ENCODE results near the gene JAKMIP3.

- peak; percentile 99 for TF ChIP-seq ESRRA (IDR thresholded peaks at IDR 0.05; ENCODE audit: borderline replicate concordance, low read depth)
- TF ChIP-seq POLR2A (conservative IDR thresholded peaks at IDR 0.05) = no peak
- TF ChIP-seq, protein P1, sequence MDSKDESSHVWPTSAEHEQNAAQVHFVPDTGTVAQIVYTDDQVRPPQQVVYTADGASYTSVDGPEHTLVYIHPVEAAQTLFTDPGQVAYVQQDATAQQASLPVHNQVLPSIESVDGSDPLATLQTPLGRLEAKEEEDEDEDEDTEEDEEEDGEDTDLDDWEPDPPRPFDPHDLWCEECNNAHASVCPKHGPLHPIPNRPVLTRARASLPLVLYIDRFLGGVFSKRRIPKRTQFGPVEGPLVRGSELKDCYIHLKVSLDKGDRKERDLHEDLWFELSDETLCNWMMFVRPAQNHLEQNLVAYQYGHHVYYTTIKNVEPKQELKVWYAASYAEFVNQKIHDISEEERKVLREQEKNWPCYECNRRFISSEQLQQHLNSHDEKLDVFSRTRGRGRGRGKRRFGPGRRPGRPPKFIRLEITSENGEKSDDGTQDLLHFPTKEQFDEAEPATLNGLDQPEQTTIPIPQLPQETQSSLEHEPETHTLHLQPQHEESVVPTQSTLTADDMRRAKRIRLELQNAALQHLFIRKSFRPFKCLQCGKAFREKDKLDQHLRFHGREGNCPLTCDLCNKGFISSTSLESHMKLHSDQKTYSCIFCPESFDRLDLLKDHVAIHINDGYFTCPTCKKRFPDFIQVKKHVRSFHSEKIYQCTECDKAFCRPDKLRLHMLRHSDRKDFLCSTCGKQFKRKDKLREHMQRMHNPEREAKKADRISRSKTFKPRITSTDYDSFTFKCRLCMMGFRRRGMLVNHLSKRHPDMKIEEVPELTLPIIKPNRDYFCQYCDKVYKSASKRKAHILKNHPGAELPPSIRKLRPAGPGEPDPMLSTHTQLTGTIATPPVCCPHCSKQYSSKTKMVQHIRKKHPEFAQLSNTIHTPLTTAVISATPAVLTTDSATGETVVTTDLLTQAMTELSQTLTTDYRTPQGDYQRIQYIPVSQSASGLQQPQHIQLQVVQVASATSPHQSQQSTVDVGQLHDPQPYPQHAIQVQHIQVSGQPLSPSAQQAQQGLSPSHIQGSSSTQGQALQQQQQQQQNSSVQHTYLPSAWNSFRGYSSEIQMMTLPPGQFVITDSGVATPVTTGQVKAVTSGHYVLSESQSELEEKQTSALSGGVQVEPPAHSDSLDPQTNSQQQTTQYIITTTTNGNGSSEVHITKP (IDR thresholded peaks at IDR 0.05; ENCODE audit: partially characterized antibody) = no peak
- no peak for TF ChIP-seq FOXM1 (IDR thresholded peaks at IDR 0.05; ENCODE audit: low read depth)
- no peak for TF ChIP-seq FOXM1 (CRISPR knock-in tag; IDR thresholded peaks at IDR 0.05; ENCODE audit: low read depth)
- no peak for TF ChIP-seq TAF1 (IDR thresholded peaks at IDR 0.05; ENCODE audit: control insufficient read depth, extremely low read depth, insufficient read depth, low read length, severe bottlenecking)
- no peak for TF ChIP-seq NFRKB (IDR thresholded peaks at IDR 0.05; ENCODE audit: low read depth)
- no peak for TF ChIP-seq SMAD3 (CRISPR knock-in tag; conservative IDR thresholded peaks at IDR 0.05)
- no peak for TF ChIP-seq TBL1XR1 (IDR thresholded peaks at IDR 0.05; ENCODE audit: low read length in 2 of 2)
Measured at GRCh38 chr10:132052124-132052523, 13.6 kb upstream of the JAKMIP3 start.

Measured in K562 (cell line).